ENCODE measurements around the gene SULT1C3.
A peak's percentile ranks its signal among the peaks of the same experiment; 100 is the strongest.

SULT1C3 gene

GRCh38 chr2:108266218-108266617 is 26.4 kb downstream of the SULT1C3 start:
- TF ChIP-seq REST (IDR thresholded peaks at IDR 0.05; ENCODE audit: insufficient replicate concordance, low read depth) (no peak), GABPA (IDR thresholded peaks at IDR 0.05; ENCODE audit: low read depth) (no peak), CTCF (IDR thresholded peaks at IDR 0.05; ENCODE audit: insufficient read depth, low read length) (no peak), SPI1 (IDR thresholded peaks at IDR 0.05; ENCODE audit: borderline replicate concordance, low read depth) (no peak), POLR2AphosphoS5 (IDR thresholded peaks at IDR 0.05; ENCODE audit: low read depth) (no peak)
- no peak for DNase-seq (ENCODE audit: low read depth in 1 of 2, low spot score in 1 of 2)
- Histone ChIP-seq H3K4me3 (replicated peaks; ENCODE audit: insufficient read depth, low read length) (no peak overlapping the region), H3K27me3 (ENCODE audit: insufficient read depth, poor library complexity, severe bottlenecking) (peaks cover 5% of the 10 kb centered on the region), H3K27ac (replicated peaks) (no peak overlapping the region)

- H3K27me3 ChIP-seq (ENCODE audit: insufficient read depth, poor library complexity, severe bottlenecking) = peaks cover 5% of the 10 kb centered on the region
- no peak overlapping the region for H3K4me3 ChIP-seq (replicated peaks; ENCODE audit: insufficient read depth, low read length)
- peak; percentile 28 to 54 for DNase-seq (ENCODE audit: low read depth in 1 of 2, low spot score in 1 of 2)
- no peak overlapping the region for H3K27ac ChIP-seq (replicated peaks)
- TF ChIP-seq CTCF (IDR thresholded peaks at IDR 0.05; ENCODE audit: insufficient read depth, low read length) = no peak
- no peak for TF ChIP-seq GABPA (IDR thresholded peaks at IDR 0.05; ENCODE audit: low read depth)
- TF ChIP-seq REST (IDR thresholded peaks at IDR 0.05; ENCODE audit: insufficient replicate concordance, low read depth) = no peak
- no peak for TF ChIP-seq POLR2AphosphoS5 (IDR thresholded peaks at IDR 0.05; ENCODE audit: low read depth)
- peak; percentile 87 for TF ChIP-seq SPI1 (IDR thresholded peaks at IDR 0.05; ENCODE audit: borderline replicate concordance, low read depth)
Observed at GRCh38 chr2:108267101-108267500, 27.3 kb downstream of the SULT1C3 start.

- H3K27ac ChIP-seq (replicated peaks) = no peak overlapping the region
- DNase-seq (ENCODE audit: low read depth in 1 of 2, low spot score in 1 of 2) = no peak
- no peak for TF ChIP-seq GABPA (IDR thresholded peaks at IDR 0.05; ENCODE audit: low read depth)
- TF ChIP-seq SPI1 (IDR thresholded peaks at IDR 0.05; ENCODE audit: borderline replicate concordance, low read depth) = no peak
- no peak for TF ChIP-seq POLR2AphosphoS5 (IDR thresholded peaks at IDR 0.05; ENCODE audit: low read depth)
- no peak for TF ChIP-seq CTCF (IDR thresholded peaks at IDR 0.05; ENCODE audit: insufficient read depth, low read length)
- TF ChIP-seq REST (IDR thresholded peaks at IDR 0.05; ENCODE audit: insufficient replicate concordance, low read depth) = no peak
- H3K4me3 ChIP-seq (replicated peaks; ENCODE audit: insufficient read depth, low read length) = no peak overlapping the region
- no peaks in the 10 kb centered on the region for H3K27me3 ChIP-seq (ENCODE audit: insufficient read depth, poor library complexity, severe bottlenecking)
Observed at GRCh38 chr2:108268001-108268400, 28.2 kb downstream of the SULT1C3 start.
